H9 (cell line): ENCODE results near the gene ARHGAP26. TPM values are rescaled to one million over a fixed set of nuclear protein-coding genes. Genes with fewer than 3 reads are reported as not detected.

Source experiments
- DNase-seq: peaks from one replicate; pipeline ENCODE4 v3.0.0-alpha.2; 2017
- H2AFZ ChIP-seq: one replicate; pipeline ENCODE4 v1.6.1; 2013; ENCODE audit warnings: mild to moderate bottlenecking, low read length, control low read depth, moderate library complexity
- H2AK5ac ChIP-seq: 2 replicates; pipeline ENCODE4 v1.6.1; 2013; ENCODE audit warnings: low read length, control low read depth, mixed read lengths; ENCODE audit not compliant: insufficient read length
- H2BK120ac ChIP-seq: one replicate; pipeline ENCODE4 v1.6.1; 2013; ENCODE audit warnings: low read depth, mild to moderate bottlenecking, low read length, control low read depth, inconsistent platforms; ENCODE audit not compliant: poor library complexity, severe bottlenecking
- H2BK12ac ChIP-seq: 2 replicates; pipeline ENCODE4 v1.6.1; 2013; ENCODE audit warnings: low read length, control low read depth, mixed read lengths, low read depth; ENCODE audit not compliant: insufficient read length
- H2BK15ac ChIP-seq: 2 replicates; pipeline ENCODE4 v1.6.1; 2013; ENCODE audit warnings: low read depth, low read length, control low read depth
- H2BK20ac ChIP-seq: one replicate; pipeline ENCODE4 v1.6.1; 2013; ENCODE audit warnings: low read depth, mild to moderate bottlenecking, low read length, control low read depth, inconsistent platforms; ENCODE audit not compliant: poor library complexity, severe bottlenecking
- H2BK5ac ChIP-seq: 2 replicates; pipeline ENCODE4 v1.6.1; 2013; ENCODE audit warnings: low read length, control low read depth, mixed read lengths; ENCODE audit not compliant: insufficient read length
- H3K14ac ChIP-seq: 2 replicates; pipeline ENCODE4 v1.6.1; 2013; ENCODE audit warnings: low read length, control low read depth; ENCODE audit not compliant: insufficient read depth
- H3K18ac ChIP-seq: 2 replicates; pipeline ENCODE4 v1.6.1; 2013; ENCODE audit warnings: low read depth, mild to moderate bottlenecking, mixed read lengths, low read length, control low read depth; ENCODE audit not compliant: insufficient read length
- H3K23ac ChIP-seq: 2 replicates; pipeline ENCODE4 v1.6.1; 2013; ENCODE audit warnings: low read length, control low read depth, mixed read lengths, low read depth; ENCODE audit not compliant: insufficient read length
- H3K23me2 ChIP-seq: 2 replicates; pipeline ENCODE4 v1.6.1; 2013; ENCODE audit warnings: low read depth, mild to moderate bottlenecking, mixed read lengths, low read length, control low read depth; ENCODE audit not compliant: insufficient read length, poor library complexity, severe bottlenecking
- H3K27ac ChIP-seq: 2 replicates; pipeline ENCODE4 v1.5.1; 2013; ENCODE audit warnings: low read length, control low read depth, mixed read lengths, low read depth; ENCODE audit not compliant: insufficient read length
- H3K27me3 ChIP-seq: 2 replicates; pipeline ENCODE4 v1.6.1; 2013; ENCODE audit warnings: low read length, control low read depth, inconsistent platforms; ENCODE audit not compliant: insufficient read depth
- H3K4ac ChIP-seq: 2 replicates; pipeline ENCODE4 v1.6.1; 2013; ENCODE audit warnings: low read depth, mild to moderate bottlenecking, control low read depth, inconsistent platforms, low read length, moderate library complexity
- H3K4me1 ChIP-seq: 2 replicates; pipeline ENCODE4 v1.6.1; 2013; ENCODE audit warnings: low read length, control low read depth, inconsistent platforms; ENCODE audit not compliant: insufficient read depth
- H3K4me2 ChIP-seq: 2 replicates; pipeline ENCODE4 v1.6.1; 2013; ENCODE audit warnings: low read length, control low read depth, mixed read lengths; ENCODE audit not compliant: insufficient read length, insufficient read depth
- H3K56ac ChIP-seq: 2 replicates; pipeline ENCODE4 v1.6.1; 2013; ENCODE audit warnings: low read depth, mild to moderate bottlenecking, mixed read lengths, low read length, control low read depth; ENCODE audit not compliant: insufficient read length
- H3K79me1 ChIP-seq: 2 replicates; pipeline ENCODE4 v1.6.1; 2013; ENCODE audit warnings: low read depth, mild to moderate bottlenecking, moderate library complexity, low read length, control low read depth, inconsistent platforms; ENCODE audit not compliant: insufficient read depth, poor library complexity, severe bottlenecking
- H3K79me2 ChIP-seq: 2 replicates; pipeline ENCODE4 v1.6.1; 2013; ENCODE audit warnings: low read length, control low read depth, inconsistent platforms; ENCODE audit not compliant: insufficient read depth
- H3K9ac ChIP-seq: 2 replicates; pipeline ENCODE4 v1.6.1; 2013; ENCODE audit warnings: low read length, control low read depth, mixed read lengths; ENCODE audit not compliant: insufficient read length; ENCODE audit errors: extremely low read depth
- H3K9me3 ChIP-seq: one replicate; pipeline ENCODE4 v1.6.1; 2013; ENCODE audit warnings: low read depth, low read length, inconsistent platforms; ENCODE audit not compliant: control insufficient read depth
- H3T11ph ChIP-seq: one replicate; pipeline ENCODE4 v1.6.1; 2013; ENCODE audit warnings: mild to moderate bottlenecking, low read length, control low read depth, inconsistent platforms
- H4K20me1 ChIP-seq: one replicate; pipeline ENCODE4 v1.6.1; 2013; ENCODE audit not compliant: control insufficient read depth, insufficient read length, insufficient read depth
- H4K5ac ChIP-seq: 2 replicates; pipeline ENCODE4 v1.6.1; 2013; ENCODE audit warnings: low read depth, mild to moderate bottlenecking, mixed read lengths, low read length, control low read depth; ENCODE audit not compliant: insufficient read length
- H4K8ac ChIP-seq: replicated peaks from 2 replicates; pipeline ENCODE4 v1.6.1; 2013; ENCODE audit warnings: low read length, control low read depth, mixed read lengths, low read depth; ENCODE audit not compliant: insufficient read length
- H4K91ac ChIP-seq: 2 replicates; pipeline ENCODE4 v1.6.1; 2013; ENCODE audit warnings: low read depth, mild to moderate bottlenecking, moderate library complexity, mixed read lengths, low read length, control low read depth; ENCODE audit not compliant: insufficient read length
- H3K27ac Mint-ChIP-seq, 3 experiments: 2 replicates in 2 of 3; 3 replicates in 1 of 3; pipeline ENCODE4 v1.8.0; 2020 to 2021; ENCODE audit warnings: mixed read lengths in 3 of 3, mild to moderate bottlenecking in 1 of 3, moderate library complexity in 1 of 3
- H3K27me3 Mint-ChIP-seq: 2 replicates; pipeline ENCODE4 v1.8.0; 2021; ENCODE audit warnings: low read depth, mild to moderate bottlenecking, moderate library complexity, mixed read lengths
- H3K36me3 Mint-ChIP-seq, 3 experiments: 2 replicates in 2 of 3; 3 replicates in 1 of 3; pipeline ENCODE4 v1.8.0; 2020 to 2021; ENCODE audit warnings: low read depth in 3 of 3, mixed read lengths in 3 of 3; ENCODE audit not compliant: insufficient read depth in 1 of 3
- H3K4me1 Mint-ChIP-seq, 2 experiments: 2 replicates each; pipeline ENCODE4 v1.8.0; 2020; ENCODE audit warnings: mixed read lengths in 2 of 2
- H3K4me3 Mint-ChIP-seq, 2 experiments: 2 replicates in 1 of 2; 3 replicates in 1 of 2; pipeline ENCODE4 v1.8.0; 2020 to 2021; ENCODE audit warnings: mild to moderate bottlenecking in 2 of 2, mixed read lengths in 2 of 2, moderate library complexity in 1 of 2
- H3K9me3 Mint-ChIP-seq, 2 experiments: 2 replicates in 1 of 2; 3 replicates in 1 of 2; pipeline ENCODE4 v1.8.0; 2020; ENCODE audit warnings: mild to moderate bottlenecking in 2 of 2, mixed read lengths in 2 of 2, moderate library complexity in 1 of 2
- CTCF ChIP-seq: fragments of 200-600 bp; sonication (generic); conservative IDR thresholded peaks from 3 replicates; pipeline ENCODE4 v1.8.0; 2021; ENCODE audit warnings: antibody characterized with exemption, mild to moderate bottlenecking
- WGBS: extraction: QIAGEN DNeasy Blood & Tissue Kit; methylation state at CpG from one replicate; pipeline ENCODE4 v1.1.7; 2013; ENCODE audit warnings: missing lambda C conversion rate, low lambda C conversion rate, mixed read lengths; ENCODE audit not compliant: insufficient read length; ENCODE audit errors: extremely low coverage; 5-methylcytosine and 5-hydroxymethylcytosine counted together
- total RNA-seq: library from RNA; stranded (reverse); gene quantifications from 2 replicates; pipeline ENCODE4 v1.2.1, GENCODE V29; 2021

The ARHGAP26 gene
- total RNA-seq, 1 experiment from 2014 or later, result 13.8 TPM

- Histone ChIP-seq H3K4me1 (no peaks in the 10 kb centered on the region), H2AFZ (no peak overlapping the region), H3K23me2 (no peaks in the 10 kb centered on the region), H4K91ac (no peak overlapping the region), H3K23ac (no peak overlapping the region), H3K4me2 (no peak overlapping the region), H3K56ac (no peak overlapping the region), H4K8ac (no peak overlapping the region), H3K14ac (no peak overlapping the region), H3K79me2 (no peaks in the 10 kb centered on the region), H3K27ac (no peak overlapping the region), H3K9me3 (no peaks in the 10 kb centered on the region), H2BK15ac (no peak overlapping the region), H3K18ac (no peak overlapping the region), H3K9ac (no peak overlapping the region), H4K5ac (no peak overlapping the region), H3K79me1 (no peaks in the 10 kb centered on the region), H2BK120ac (no peak overlapping the region), H3K27me3 (no peaks in the 10 kb centered on the region), H4K20me1 (no peaks in the 10 kb centered on the region), H2BK12ac (no peak overlapping the region), H2BK5ac (no peak overlapping the region), H3T11ph (no peak overlapping the region), H2AK5ac (no peak overlapping the region), H3K4ac (no peak overlapping the region), H2BK20ac (no peak overlapping the region)
- WGBS, result no CpG with 5 or more reads among the region's 7 CpGs
- no peaks in the 10 kb centered on the region for H3K36me3 Mint-ChIP-seq
- H3K27me3 Mint-ChIP-seq, result peaks cover 2% of the 10 kb centered on the region; the same call in 1 of the 2 replicates
- H3K27ac Mint-ChIP-seq, result no peak overlapping the region
- H3K9me3 Mint-ChIP-seq, result no peaks in the 10 kb centered on the region
- no peak for TF ChIP-seq CTCF
- H3K4me3 Mint-ChIP-seq, result no peak overlapping the region
- H3K4me1 Mint-ChIP-seq, result peaks cover 16 to 17% of the 10 kb centered on the region in 2 experiments
- DNase-seq, result no peak
Observed at GRCh38 chr5:143231973-143232812, 462.0 kb downstream of the ARHGAP26 start.
